SK-N-SH (cell line): ENCODE measurements around the gene GOLGA3. TPM values are rescaled to one million over a fixed set of nuclear protein-coding genes. Genes with fewer than 3 reads are reported as not detected.

Experiments used
- CTCF ChIA-PET: fragments of 300-600, 350-600 bp; formaldehyde crosslinking; extraction: SDS; loops from one replicate; lab custom pipeline; 2021; lab: Yijun Ruan, JAX
- POLR2A ChIA-PET: fragments of 350-600 bp; sonication (Branson Sonifier 250); formaldehyde crosslinking; extraction: SDS; loops from one replicate; lab custom pipeline; 2020; ENCODE audit warnings: antibody characterized with exemption, inconsistent platforms; lab: Yijun Ruan, JAX
- DNase-seq: peaks from one replicate; pipeline ENCODE4 v3.0.0; 2012
- H2AFZ ChIP-seq: fragments of 200-600 bp; sonication (generic); 2 replicates; pipeline ENCODE4 v1.8.1; 2016; ENCODE audit warnings: antibody characterized with exemption, mild to moderate bottlenecking, low read depth
- H3F3A ChIP-seq: fragments of 200-600 bp; sonication (generic); replicated peaks from 2 replicates; pipeline ENCODE3; 2016; ENCODE audit warnings: antibody characterized with exemption, mild to moderate bottlenecking; ENCODE audit not compliant: insufficient read depth
- H3K27ac ChIP-seq, 2 experiments: fragments of 200-500 bp in 1 of 2; fragments of 200-600 bp in 1 of 2; sonication (Bioruptor generic) in 1 of 2; sonication (generic), shearing (Covaris generic) in 1 of 2; 2 replicates each; pipeline versions ENCODE4 v1.5.1 to v1.6.1; 2014 to 2016; ENCODE audit warnings: low read depth in 2 of 2, inconsistent platforms in 1 of 2, low read length in 1 of 2, mild to moderate bottlenecking in 1 of 2, mixed read lengths in 1 of 2
- H3K27me3 ChIP-seq: fragments of 200-600 bp; sonication (generic), shearing (Covaris generic); 2 replicates; pipeline ENCODE4 v1.6.1; 2016; ENCODE audit warnings: mixed run types; ENCODE audit not compliant: insufficient read depth
- H3K36me3 ChIP-seq, 2 experiments: fragments of 200-500 bp in 1 of 2; fragments of 200-600 bp in 1 of 2; sonication (Bioruptor generic) in 1 of 2; sonication (generic) in 1 of 2; replicated peaks in 1 of 2; 2 replicates each; pipeline versions ENCODE3 to v1.5.1; 2014 to 2016; ENCODE audit warnings: low read length in 1 of 2, mild to moderate bottlenecking in 1 of 2; ENCODE audit not compliant: insufficient read depth in 2 of 2, control insufficient read depth in 1 of 2
- H3K4me1 ChIP-seq, 2 experiments: fragments of 200-500 bp in 1 of 2; fragments of 200-600 bp in 1 of 2; sonication (Bioruptor generic) in 1 of 2; sonication (generic), shearing (Covaris generic) in 1 of 2; 2 replicates each; pipeline versions ENCODE4 v1.5.1 to v1.6.1; 2014 to 2016; ENCODE audit warnings: low read depth in 1 of 2, low read length in 1 of 2, mixed run types in 1 of 2; ENCODE audit not compliant: insufficient read depth in 2 of 2, control insufficient read depth in 1 of 2
- H3K4me2 ChIP-seq: fragments of 200-600 bp; sonication (generic), shearing (Covaris generic); 2 replicates; pipeline ENCODE4 v1.6.1; 2017; ENCODE audit warnings: mixed run types
- H3K4me3 ChIP-seq, 2 experiments: fragments of 200-500 bp in 1 of 2; fragments of 200-600 bp in 1 of 2; sonication (Bioruptor generic) in 1 of 2; sonication (generic), shearing (Covaris generic) in 1 of 2; 2 replicates each; pipeline versions ENCODE4 v1.5.1 to v1.8.1; 2014 to 2016; ENCODE audit warnings: low read depth in 2 of 2, inconsistent platforms in 1 of 2, low read length in 1 of 2, mild to moderate bottlenecking in 1 of 2, mixed read lengths in 1 of 2, moderate library complexity in 1 of 2
- H3K79me2 ChIP-seq: fragments of 200-600 bp; sonication (generic); 2 replicates; pipeline ENCODE4 v1.8.1; 2017; ENCODE audit warnings: mild to moderate bottlenecking; ENCODE audit not compliant: insufficient read depth
- H3K9ac ChIP-seq: fragments of 200-600 bp; sonication (generic); 2 replicates; pipeline ENCODE4 v1.6.1; 2017; ENCODE audit warnings: mixed run types
- H3K9me2 ChIP-seq: fragments of 200-600 bp; sonication (generic); 2 replicates; pipeline ENCODE4 v1.6.1; 2017; ENCODE audit warnings: mixed run types
- H3K9me3 ChIP-seq: fragments of 200-600 bp; sonication (generic); 2 replicates; pipeline ENCODE4 v1.6.1; 2017; ENCODE audit warnings: mixed run types, mild to moderate bottlenecking, moderate library complexity
- H4K20me1 ChIP-seq: fragments of 200-600 bp; sonication (generic); 2 replicates; pipeline ENCODE4 v1.6.1; 2017; ENCODE audit warnings: mild to moderate bottlenecking, mixed run types; ENCODE audit not compliant: insufficient read depth
- CTCF ChIP-seq: fragments of 200-600 bp; sonication (generic); IDR thresholded peaks from 2 replicates; pipeline ENCODE4 v1.6.1; 2017; ENCODE audit warnings: antibody characterized with exemption, mild to moderate bottlenecking, moderate library complexity
- ELF1 ChIP-seq: IDR thresholded peaks from 2 replicates; pipeline ENCODE4 v1.4.0; 2012
- EP300 ChIP-seq, 2 experiments: IDR thresholded peaks; 2 replicates each; pipeline versions ENCODE4 v1.4.0 to v1.6.1; 2012; ENCODE audit warnings: borderline replicate concordance in 1 of 2, low read depth in 1 of 2, low read length in 1 of 2
- EZH2phosphoT487 ChIP-seq: fragments of 200-600 bp; sonication (generic); IDR thresholded peaks from 2 replicates; pipeline ENCODE4 v1.6.1; 2017; ENCODE audit warnings: low read depth, mixed run types, mild to moderate bottlenecking, antibody characterized with exemption, moderate library complexity, borderline replicate concordance
- FOSL2 ChIP-seq: IDR thresholded peaks from 2 replicates; pipeline ENCODE4 v1.4.0; 2012; ENCODE audit warnings: low read depth, mild to moderate bottlenecking, moderate library complexity, borderline replicate concordance
- FOXM1 ChIP-seq: IDR thresholded peaks from 2 replicates; pipeline ENCODE4 v1.4.0; 2012; ENCODE audit warnings: low read depth, mild to moderate bottlenecking
- GATA2 ChIP-seq: sonication (generic); formaldehyde crosslinking; IDR thresholded peaks from 2 replicates; pipeline ENCODE4 v1.5.0; 2020; ENCODE audit warnings: mild to moderate bottlenecking, missing genetic modification reagents
- JUND ChIP-seq: IDR thresholded peaks from 2 replicates; pipeline ENCODE4 v1.4.0; 2012
- MEF2A ChIP-seq: IDR thresholded peaks from 2 replicates; pipeline ENCODE4 v1.4.0; 2012; ENCODE audit warnings: low read depth, borderline replicate concordance
- MXI1 ChIP-seq: IDR thresholded peaks from 2 replicates; pipeline ENCODE4 v1.6.1; 2012; ENCODE audit warnings: mild to moderate bottlenecking, low read depth, low read length, improper control_type of control experiment
- PBX3 ChIP-seq: IDR thresholded peaks from 2 replicates; pipeline ENCODE4; 2012
- RFX5 ChIP-seq: IDR thresholded peaks from 2 replicates; pipeline ENCODE4 v1.6.1; 2012; ENCODE audit warnings: mild to moderate bottlenecking, improper control_type of control experiment, low read length
- RXRA ChIP-seq: IDR thresholded peaks from 2 replicates; pipeline ENCODE4 v1.4.0; 2012; ENCODE audit warnings: low read depth, mild to moderate bottlenecking, borderline replicate concordance
- SMC3 ChIP-seq: IDR thresholded peaks from 2 replicates; pipeline ENCODE4 v1.6.1; 2012; ENCODE audit warnings: low read depth, low read length, improper control_type of control experiment
- TAF1 ChIP-seq: IDR thresholded peaks from 2 replicates; pipeline ENCODE4 v1.6.1; 2012; ENCODE audit warnings: low read depth, mild to moderate bottlenecking, low read length, moderate library complexity, borderline replicate concordance
- YY1 ChIP-seq: IDR thresholded peaks from 2 replicates; pipeline ENCODE4 v1.4.0; 2012; ENCODE audit warnings: low read depth, mild to moderate bottlenecking
- ZBTB33 ChIP-seq: IDR thresholded peaks from 2 replicates; pipeline ENCODE4 v1.4.0; 2012; ENCODE audit warnings: low read depth, borderline replicate concordance
- WGBS: methylation state at CpG from one replicate; pipeline ENCODE4 v1.1.6; 2017; ENCODE audit warnings: low lambda C conversion rate; 5-methylcytosine and 5-hydroxymethylcytosine counted together
- polyA plus RNA-seq, 3 experiments: library from polyadenylated mRNA; depleted of rRNA; stranded (reverse); fragments of >200 nt; gene quantifications; 2 replicates each; pipeline ENCODE4 v1.2.3, GENCODE V29; 2012
- TF ChIP-seq, protein P1 (sequence below): fragments of 150-350 bp; IDR thresholded peaks from 2 replicates; pipeline ENCODE4 v1.6.1; 2016; ENCODE audit warnings: mild to moderate bottlenecking, low read depth, low read length
- TF ChIP-seq, protein P2 (sequence below): fragments of 150-350 bp; IDR thresholded peaks from 2 replicates; pipeline ENCODE4 v1.6.1; 2017; ENCODE audit warnings: antibody characterized with exemption, low read length, low read depth, borderline replicate concordance

Gene GOLGA3
- polyA plus RNA-seq, 1 of the 3 experiments (the other 2 are of a cell fraction): 16.9 TPM

GRCh38 chr12:132831771-132832170 lies 3.1 kb upstream of the GOLGA3 start:
- Histone ChIP-seq H3K9me2 (no peaks in the 10 kb centered on the region), H3K36me3 (peaks cover 14 to 16% of the 10 kb centered on the region in 2 experiments), H3K27ac (no peak overlapping the region), H3K9me3 (no peaks in the 10 kb centered on the region), H4K20me1 (peaks cover 7% of the 10 kb centered on the region; the same call in 1 of the 2 replicates), H3K27me3 (no peaks in the 10 kb centered on the region), H2AFZ (no peak overlapping the region), H3K4me3 (no peak overlapping the region), H3F3A (peaks cover 4% of the 10 kb centered on the region), H3K79me2 (peaks cover 17% of the 10 kb centered on the region), H3K4me1 (peaks cover 8 to 11% of the 10 kb centered on the region in 2 experiments; a peak in 2 of 4 replicates), H3K4me2 (no peak overlapping the region), H3K9ac (no peak overlapping the region)
- WGBS: 95% methylated on average over 11 of the region's 11 CpGs
- ChIA-PET POLR2A (no interaction called here), CTCF (no interaction called here)
- DNase-seq: no peak
- TF ChIP-seq MEF2A (no peak), ZBTB33 (no peak), RXRA (no peak), SMC3 (no peak), MXI1 (no peak), TAF1 (no peak), CTCF (no peak), GATA2 (CRISPR knock-in tag) (no peak)
- TF ChIP-seq, protein P1, sequence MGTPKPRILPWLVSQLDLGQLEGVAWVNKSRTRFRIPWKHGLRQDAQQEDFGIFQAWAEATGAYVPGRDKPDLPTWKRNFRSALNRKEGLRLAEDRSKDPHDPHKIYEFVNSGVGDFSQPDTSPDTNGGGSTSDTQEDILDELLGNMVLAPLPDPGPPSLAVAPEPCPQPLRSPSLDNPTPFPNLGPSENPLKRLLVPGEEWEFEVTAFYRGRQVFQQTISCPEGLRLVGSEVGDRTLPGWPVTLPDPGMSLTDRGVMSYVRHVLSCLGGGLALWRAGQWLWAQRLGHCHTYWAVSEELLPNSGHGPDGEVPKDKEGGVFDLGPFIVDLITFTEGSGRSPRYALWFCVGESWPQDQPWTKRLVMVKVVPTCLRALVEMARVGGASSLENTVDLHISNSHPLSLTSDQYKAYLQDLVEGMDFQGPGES: no peak

GRCh38 chr12:132827763-132828703 lies 636 bp downstream of the GOLGA3 start:
- H3K79me2 ChIP-seq: peaks cover 55% of the 10 kb centered on the region
- no peaks in the 10 kb centered on the region for H3K9me3 ChIP-seq
- H3K27me3 ChIP-seq: no peaks in the 10 kb centered on the region
- H3K4me3 ChIP-seq: peak overlapping the region; percentile 91 to 94
- H3K9me2 ChIP-seq: no peaks in the 10 kb centered on the region
- CTCF ChIA-PET: no interaction called here
- peak; percentile 57 for TF ChIP-seq JUND
- TF ChIP-seq EZH2phosphoT487: no peak
- TF ChIP-seq, protein P2, sequence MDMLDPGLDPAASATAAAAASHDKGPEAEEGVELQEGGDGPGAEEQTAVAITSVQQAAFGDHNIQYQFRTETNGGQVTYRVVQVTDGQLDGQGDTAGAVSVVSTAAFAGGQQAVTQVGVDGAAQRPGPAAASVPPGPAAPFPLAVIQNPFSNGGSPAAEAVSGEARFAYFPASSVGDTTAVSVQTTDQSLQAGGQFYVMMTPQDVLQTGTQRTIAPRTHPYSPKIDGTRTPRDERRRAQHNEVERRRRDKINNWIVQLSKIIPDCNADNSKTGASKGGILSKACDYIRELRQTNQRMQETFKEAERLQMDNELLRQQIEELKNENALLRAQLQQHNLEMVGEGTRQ: no peak
- peak; percentile 53 for TF ChIP-seq FOSL2
- no peak for TF ChIP-seq EP300 (IDR thresholded peaks at IDR 0.05; ENCODE audit: borderline replicate concordance in 1 of 2, low read depth in 1 of 2, low read length in 1 of 2)
- 0 out of 2 replicates have a peak, but pooled peaks have one; percentile 32 for TF ChIP-seq YY1
- TF ChIP-seq SMC3: no peak
- TF ChIP-seq RFX5: no peak
- no peak for TF ChIP-seq RXRA
- TF ChIP-seq PBX3: no peak
- TF ChIP-seq FOXM1: no peak
- TF ChIP-seq ELF1: no peak
- TF ChIP-seq TAF1: no peak
- no peak for DNase-seq
- peaks cover 37 to 40% of the 10 kb centered on the region in 2 experiments for H3K36me3 ChIP-seq
- peak overlapping the region; percentile 95 to 98 for H3K27ac ChIP-seq
- WGBS: 16% methylated on average over 18 of the region's 59 CpGs
- H4K20me1 ChIP-seq: peaks cover 42% of the 10 kb centered on the region
- peak overlapping the region; percentile 92 for H3K9ac ChIP-seq
- POLR2A ChIA-PET: interaction anchor here (0.9 kb wide), 1 partner anchor 66 kb away, joined by 3 read pairs; no protein-coding TSS in a partner anchor
- H3K4me2 ChIP-seq: peak overlapping the region; percentile 87
- H2AFZ ChIP-seq: no peak overlapping the region
- peaks cover 4% of the 10 kb centered on the region for H3F3A ChIP-seq
- H3K4me1 ChIP-seq: peaks cover 8 to 15% of the 10 kb centered on the region in 2 experiments; a peak in 2 of 4 replicates
